Liver (tissue), 9 donors: ENCODE data around the gene PTPRN2. TPM values are rescaled to one million over a fixed set of nuclear protein-coding genes. Genes with fewer than 3 reads are reported as not detected.

Source experiments
- DNase-seq: peaks from one replicate; pipeline ENCODE4 v3.0.0-alpha.2; 2017; ENCODE audit warnings: low spot score
- H3K27ac ChIP-seq, 2 donors: one replicate each; pipeline ENCODE4 v1.7.0; 2013; ENCODE audit warnings: inconsistent platforms in 2 of 2, low read length in 2 of 2, control low read depth in 1 of 2, low read depth in 1 of 2, mild to moderate bottlenecking in 1 of 2
- H3K27me3 ChIP-seq, 4 donors: one replicate each; pipeline versions ENCODE4 v1.6.1 to v1.7.0; 2013; ENCODE audit warnings: low read length in 3 of 4, inconsistent platforms in 1 of 4, mild to moderate bottlenecking in 1 of 4, moderate library complexity in 1 of 4; ENCODE audit not compliant: control insufficient read depth in 4 of 4, insufficient read depth in 4 of 4
- H3K36me3 ChIP-seq, 4 donors: one replicate each; pipeline versions ENCODE4 v1.6.1 to v1.7.0; 2013; ENCODE audit warnings: low read length in 3 of 4, mild to moderate bottlenecking in 3 of 4, low read depth in 1 of 4, moderate library complexity in 1 of 4; ENCODE audit not compliant: control insufficient read depth in 4 of 4, insufficient read depth in 3 of 4
- H3K4me1 ChIP-seq, 4 donors: one replicate each; pipeline versions ENCODE4 v1.6.1 to v1.7.0; 2013; ENCODE audit warnings: low read length in 3 of 4, mild to moderate bottlenecking in 3 of 4, moderate library complexity in 1 of 4; ENCODE audit not compliant: control insufficient read depth in 4 of 4, insufficient read depth in 4 of 4
- H3K4me3 ChIP-seq, 3 donors: one replicate each; pipeline versions ENCODE4 v1.6.1 to v1.7.0; 2013; ENCODE audit warnings: low read length in 3 of 3, control low read depth in 1 of 3, low read depth in 1 of 3, mild to moderate bottlenecking in 1 of 3
- H3K9ac ChIP-seq, 2 donors: one replicate each; pipeline ENCODE4 v1.7.0; 2013; ENCODE audit warnings: low read length in 2 of 2, mild to moderate bottlenecking in 2 of 2, moderate library complexity in 2 of 2, control low read depth in 1 of 2, low read depth in 1 of 2
- H3K9me3 ChIP-seq, 4 donors: one replicate each; pipeline versions ENCODE4 v1.6.1 to v1.7.0; 2013; ENCODE audit warnings: low read length in 3 of 4; ENCODE audit not compliant: control insufficient read depth in 4 of 4
- ATF3 ChIP-seq: IDR thresholded peaks from 2 replicates; pipeline ENCODE4 v1.6.1; 2016; ENCODE audit warnings: antibody characterized with exemption
- CTCF ChIP-seq: fragments of 150-350 bp; IDR thresholded peaks from 2 replicates; pipeline ENCODE4 v1.5.1; 2017; ENCODE audit warnings: improper control_type of control experiment, low read depth, low read length; ENCODE audit not compliant: missing input control
- EGR1 ChIP-seq, 2 donors: IDR thresholded peaks; 2 replicates each; pipeline ENCODE4 v1.6.1; 2016 to 2018; ENCODE audit warnings: antibody characterized with exemption in 2 of 2, low read depth in 2 of 2
- FOXA1 ChIP-seq: IDR thresholded peaks from 2 replicates; pipeline ENCODE4 v1.6.1; 2016; ENCODE audit warnings: antibody characterized with exemption
- FOXA2 ChIP-seq: IDR thresholded peaks from 2 replicates; pipeline ENCODE4 v1.6.1; 2016; ENCODE audit warnings: antibody characterized with exemption
- GABPA ChIP-seq, 2 donors: IDR thresholded peaks in 1 of 2; conservative IDR thresholded peaks in 1 of 2; 2 replicates each; pipeline ENCODE4 v1.6.1; 2016; ENCODE audit warnings: antibody characterized with exemption in 2 of 2, mild to moderate bottlenecking in 1 of 2, moderate library complexity in 1 of 2
- HNF4A ChIP-seq, 2 donors: conservative IDR thresholded peaks; 2 replicates each; pipeline ENCODE4 v1.6.1; 2016; ENCODE audit warnings: antibody characterized with exemption in 2 of 2, mild to moderate bottlenecking in 2 of 2
- HNF4G ChIP-seq: IDR thresholded peaks from 2 replicates; pipeline ENCODE4 v1.6.1; 2016; ENCODE audit warnings: antibody characterized with exemption
- JUND ChIP-seq, 2 donors: IDR thresholded peaks; 2 replicates each; pipeline ENCODE4 v1.6.1; 2016; ENCODE audit warnings: antibody characterized with exemption in 2 of 2
- NR2F2 ChIP-seq: IDR thresholded peaks from 2 replicates; pipeline ENCODE4 v1.6.1; 2016; ENCODE audit warnings: antibody characterized with exemption
- RAD21 ChIP-seq, 2 donors: IDR thresholded peaks; 2 replicates each; pipeline ENCODE4 v1.6.1; 2016; ENCODE audit warnings: antibody characterized with exemption in 2 of 2, mild to moderate bottlenecking in 2 of 2
- REST ChIP-seq: IDR thresholded peaks from 2 replicates; pipeline ENCODE4 v1.6.1; 2016; ENCODE audit warnings: antibody characterized with exemption, mild to moderate bottlenecking
- RXRA ChIP-seq, 2 donors: IDR thresholded peaks; 2 replicates each; pipeline ENCODE4 v1.6.1; 2017 to 2018; ENCODE audit warnings: antibody characterized with exemption in 2 of 2, mild to moderate bottlenecking in 1 of 2
- SP1 ChIP-seq: IDR thresholded peaks from 2 replicates; pipeline ENCODE4 v1.6.1; 2018; ENCODE audit warnings: antibody characterized with exemption, mild to moderate bottlenecking
- TAF1 ChIP-seq: conservative IDR thresholded peaks from 2 replicates; pipeline ENCODE4 v1.6.1; 2016; ENCODE audit warnings: antibody characterized with exemption, mild to moderate bottlenecking
- YY1 ChIP-seq: IDR thresholded peaks from 2 replicates; pipeline ENCODE4 v1.6.1; 2016; ENCODE audit warnings: antibody characterized with exemption, mild to moderate bottlenecking
- WGBS: extraction: QIAGEN DNeasy Blood & Tissue Kit; methylation state at CpG from one replicate; pipeline ENCODE4 v1.1.7; 2013; 5-methylcytosine and 5-hydroxymethylcytosine counted together
- polyA plus RNA-seq, 2 donors: library from polyadenylated mRNA; stranded (reverse) in 1 of 2; unstranded in 1 of 2; fragments of 200-250 nt in 1 of 2; fragments of >200 nt in 1 of 2; fragmentation: Nextera tagmentation in 1 of 2; extraction: Ambion mirVana in 1 of 2; gene quantifications; one replicate each; pipeline versions ENCODE4 v1.2.1 to v1.2.3, GENCODE V29; 2013 to 2015
- total RNA-seq, 2 donors: library from RNA; depleted of rRNA; stranded (reverse); fragments of >200 nt; gene quantifications; one replicate each; pipeline ENCODE4 v1.2.3, GENCODE V29; 2014
- donor health status: healthy.
- donor health status: healthy.
- donor health status: healthy.
- donor health status: healthy.
- donor health status: healthy.

PTPRN2 gene
- total and polyA plus RNA-seq, 4 donors = 0.75 to 1.9 (median 1.1) TPM

- Histone ChIP-seq H3K9me3 (no peaks in the 10 kb centered on the region), H3K27me3 (peaks cover 0 to 2% (median 0%) of the 10 kb centered on the region in 4 donors), H3K36me3 (no peaks in the 10 kb centered on the region), H3K4me3 (no peak overlapping the region), H3K27ac (no peak overlapping the region), H3K9ac (no peak overlapping the region), H3K4me1 (no peaks in the 10 kb centered on the region)
- DNase-seq = no peak
- 83% methylated on average over 21 of the region's 21 CpGs for whole genome bisulfite sequencing
- no peak for TF ChIP-seq SP1
- no peak for TF ChIP-seq REST
- TF ChIP-seq GABPA (IDR thresholded peaks at IDR 0.05 in 1 of 2, conservative IDR thresholded peaks at IDR 0.05 in 1 of 2) = no peak
- TF ChIP-seq ATF3 = no peak
- no peak for TF ChIP-seq TAF1
These were observed 830.4 kb downstream of the PTPRN2 start for GRCh38 chr7:157757211-157757610.

GRCh38 chr7:157755741-157756140, 831.9 kb downstream of the PTPRN2 start:
- Histone ChIP-seq H3K4me3 (no peak overlapping the region), H3K27me3 (peaks cover 0 to 2% (median 0%) of the 10 kb centered on the region in 4 donors), H3K27ac (no peak overlapping the region), H3K36me3 (no peaks in the 10 kb centered on the region), H3K9ac (no peak overlapping the region), H3K9me3 (no peaks in the 10 kb centered on the region), H3K4me1 (no peaks in the 10 kb centered on the region)
- DNase-seq = no peak
- 90% methylated on average over 7 of the region's 7 CpGs for WGBS
- no peak for TF ChIP-seq RAD21 (IDR thresholded peaks at IDR 0.05)
- TF ChIP-seq RXRA (IDR thresholded peaks at IDR 0.05) = no peak
- no peak for TF ChIP-seq FOXA1
- TF ChIP-seq GABPA (IDR thresholded peaks at IDR 0.05 in 1 of 2, conservative IDR thresholded peaks at IDR 0.05 in 1 of 2) = no peak
- no peak for TF ChIP-seq HNF4G

GRCh38 chr7:157754416-157754790, 833.2 kb downstream of the PTPRN2 start:
- no peak overlapping the region for H3K4me3 ChIP-seq
- no peaks in the 10 kb centered on the region for H3K36me3 ChIP-seq
- H3K4me1 ChIP-seq = no peaks in the 10 kb centered on the region
- no peaks in the 10 kb centered on the region for H3K9me3 ChIP-seq
- H3K9ac ChIP-seq = no peak overlapping the region
- DNase-seq = no peak
- WGBS = 92% methylated on average over 9 of the region's 9 CpGs
- H3K27me3 ChIP-seq = no peaks in the 10 kb centered on the region
- no peak overlapping the region for H3K27ac ChIP-seq
- TF ChIP-seq ATF3 (no peak), SP1 (no peak), EGR1 (IDR thresholded peaks at IDR 0.05; ENCODE audit: low read depth in 2 of 2) (no peak), GABPA (IDR thresholded peaks at IDR 0.05 in 1 of 2, conservative IDR thresholded peaks at IDR 0.05 in 1 of 2) (no peak), FOXA2 (no peak), NR2F2 (no peak), RXRA (IDR thresholded peaks at IDR 0.05) (no peak), YY1 (no peak), JUND (IDR thresholded peaks at IDR 0.05) (no peak), FOXA1 (no peak), CTCF (no peak), RAD21 (IDR thresholded peaks at IDR 0.05) (no peak), HNF4G (no peak), HNF4A (conservative IDR thresholded peaks at IDR 0.05) (no peak)
